ENCODE measurements around the gene MLLT6. TPM values are rescaled to one million over a fixed set of nuclear protein-coding genes. Genes with fewer than 3 reads are reported as not detected.

The MLLT6 gene
- total and polyA plus RNA-seq, 2 of the 13 experiments (the other 11 are each of a cell fraction or from before 2014, with no cell fraction given) = 50.7 to 69.5 TPM

GRCh38 chr17:38667099-38667786 is 37.8 kb upstream of the MLLT6 start (continued):
- TF ChIP-seq ZNF121 (CRISPR knock-in tag; IDR thresholded peaks at IDR 0.05) (no peak), ZNF512B (CRISPR knock-in tag; IDR thresholded peaks at IDR 0.05; ENCODE audit: borderline replicate concordance) (no peak), JDP2 (CRISPR knock-in tag; IDR thresholded peaks at IDR 0.05; ENCODE audit: borderline replicate concordance) (no peak), ZNF431 (CRISPR knock-in tag; IDR thresholded peaks at IDR 0.05; ENCODE audit: borderline replicate concordance, low read depth) (no peak), TIGD3 (CRISPR knock-in tag; IDR thresholded peaks at IDR 0.05; ENCODE audit: borderline replicate concordance) (no peak), SUZ12 (IDR thresholded peaks at IDR 0.05; ENCODE audit: low read depth, low read length) (peak; percentile 19; the same call in 1 of the 2 replicates), FOXP4 (CRISPR knock-in tag; IDR thresholded peaks at IDR 0.05) (no peak), PLSCR1 (CRISPR knock-in tag; IDR thresholded peaks at IDR 0.05; ENCODE audit: borderline replicate concordance) (no peak), NR2F2 (IDR thresholded peaks at IDR 0.05; ENCODE audit: borderline replicate concordance, low read depth) (peak; percentile 53; the same call in 1 of the 2 replicates), HHEX (CRISPR knock-in tag; IDR thresholded peaks at IDR 0.05) (no peak), TBP (CRISPR knock-in tag; IDR thresholded peaks at IDR 0.05) (no peak), ZHX2 (IDR thresholded peaks at IDR 0.05; ENCODE audit: low read depth) (no peak), ZHX2 (CRISPR knock-in tag; IDR thresholded peaks at IDR 0.05; ENCODE audit: borderline replicate concordance) (no peak), FOXJ3 (CRISPR knock-in tag; IDR thresholded peaks at IDR 0.05; ENCODE audit: borderline replicate concordance) (no peak), NCOA1 (CRISPR knock-in tag; IDR thresholded peaks at IDR 0.05) (no peak), KDM2A (CRISPR knock-in tag; IDR thresholded peaks at IDR 0.05; ENCODE audit: borderline replicate concordance, low read depth) (peak; percentile 76; the same call in 1 of the 2 replicates)

Measured in HepG2 (cell line).